HG03432 (cell line): ENCODE results near the gene ADCK2.
"Not testable (repeated sequence)": the region's sequence is repeated elsewhere in the genome, so short reads cannot be mapped to it uniquely, and the experiment has no call there.

Experiments
- ATAC-seq: cut with Tn5 transposase; IDR thresholded peaks from one replicate; pipeline ENCODE4 v1.9.1; 2021; ENCODE audit warnings: mild to moderate bottlenecking, moderate library complexity; ENCODE audit not compliant: unreplicated experiment

ADCK2 gene

GRCh38 chr7:140734096-140734495 is 61.4 kb downstream of the ADCK2 start:
- ATAC-seq = no peak

- ATAC-seq = no peak
Observed at GRCh38 chr7:140734729-140735128, 62.0 kb downstream of the ADCK2 start.

GRCh38 chr7:140738280-140738679 is 65.5 kb downstream of the ADCK2 start:
- no peak for ATAC-seq

GRCh38 chr7:140743255-140743654 is 70.5 kb downstream of the ADCK2 start:
- ATAC-seq = not testable (repeated sequence)

- no peak for ATAC-seq
Observed at GRCh38 chr7:140744005-140744404, 71.3 kb downstream of the ADCK2 start.
